SK-N-SH treated with all-trans-retinoic acid at 6 μM for 48 hours (cell line): ENCODE results near the gene PRPSAP2.
"Not testable (repeated sequence)": the region's sequence is repeated elsewhere in the genome, so short reads cannot be mapped to it uniquely, and the experiment has no call there.

ENCODE experiments used
- OSR1 ChIP-seq: fragments of 250-450 bp; sonication (Bioruptor Pico); IDR thresholded peaks from 2 replicates; pipeline ENCODE4 v1.8.0; 2022; ENCODE audit warnings: moderate library complexity, mild to moderate bottlenecking, inconsistent platforms
- ZFP3 ChIP-seq: fragments of 250-450 bp; sonication (Bioruptor Pico); IDR thresholded peaks from 2 replicates; pipeline ENCODE4 v1.5.0; 2020; ENCODE audit warnings: mild to moderate bottlenecking, moderate library complexity
- ZFP30 ChIP-seq: fragments of 450-650 bp; formaldehyde crosslinking; IDR thresholded peaks from 2 replicates; pipeline ENCODE4 v1.5.0; 2022; ENCODE audit warnings: mild to moderate bottlenecking, moderate library complexity
- ZNF70 ChIP-seq: fragments of 450-650 bp; formaldehyde crosslinking; IDR thresholded peaks from 2 replicates; pipeline ENCODE4 v1.5.0; 2020; ENCODE audit warnings: mild to moderate bottlenecking, moderate library complexity
- TF ChIP-seq, protein P1 (sequence below): fragments of 250-450 bp; sonication (Bioruptor Pico); IDR thresholded peaks from 2 replicates; pipeline ENCODE4 v1.8.0; 2020; ENCODE audit warnings: mild to moderate bottlenecking, moderate library complexity, borderline replicate concordance
- TF ChIP-seq, protein P2 (sequence below): fragments of 250-450 bp; sonication (Bioruptor Pico); IDR thresholded peaks from 2 replicates; pipeline ENCODE4 v1.5.0; 2020; ENCODE audit warnings: mild to moderate bottlenecking, moderate library complexity

DNA sequence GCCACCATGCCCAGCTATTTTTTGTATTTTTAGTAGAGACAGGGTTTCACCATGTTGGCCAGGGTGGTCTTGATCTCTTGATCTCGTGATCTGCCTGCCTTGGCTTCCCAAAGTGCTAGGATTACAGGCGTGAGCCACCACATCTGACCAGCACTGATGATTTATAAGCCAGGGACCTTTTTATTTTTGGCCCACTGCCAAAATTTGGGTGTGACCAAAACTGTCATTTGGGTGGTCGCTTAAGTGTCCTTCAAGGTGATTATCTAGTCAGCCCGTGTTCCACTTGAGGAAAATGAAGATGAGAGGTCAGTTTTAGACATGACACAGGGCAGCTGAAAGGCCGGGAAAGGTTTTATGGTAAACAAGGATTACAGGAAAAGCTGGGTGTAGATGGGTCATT, 7.1 kb downstream of the PRPSAP2 start:
- TF ChIP-seq, protein P1, sequence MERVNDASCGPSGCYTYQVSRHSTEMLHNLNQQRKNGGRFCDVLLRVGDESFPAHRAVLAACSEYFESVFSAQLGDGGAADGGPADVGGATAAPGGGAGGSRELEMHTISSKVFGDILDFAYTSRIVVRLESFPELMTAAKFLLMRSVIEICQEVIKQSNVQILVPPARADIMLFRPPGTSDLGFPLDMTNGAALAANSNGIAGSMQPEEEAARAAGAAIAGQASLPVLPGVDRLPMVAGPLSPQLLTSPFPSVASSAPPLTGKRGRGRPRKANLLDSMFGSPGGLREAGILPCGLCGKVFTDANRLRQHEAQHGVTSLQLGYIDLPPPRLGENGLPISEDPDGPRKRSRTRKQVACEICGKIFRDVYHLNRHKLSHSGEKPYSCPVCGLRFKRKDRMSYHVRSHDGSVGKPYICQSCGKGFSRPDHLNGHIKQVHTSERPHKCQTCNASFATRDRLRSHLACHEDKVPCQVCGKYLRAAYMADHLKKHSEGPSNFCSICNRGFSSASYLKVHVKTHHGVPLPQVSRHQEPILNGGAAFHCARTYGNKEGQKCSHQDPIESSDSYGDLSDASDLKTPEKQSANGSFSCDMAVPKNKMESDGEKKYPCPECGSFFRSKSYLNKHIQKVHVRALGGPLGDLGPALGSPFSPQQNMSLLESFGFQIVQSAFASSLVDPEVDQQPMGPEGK = not testable (repeated sequence)
- TF ChIP-seq OSR1, ZNF70, ZFP3, ZFP30 (CRISPR knock-in tag): not testable (repeated sequence)
- TF ChIP-seq, protein P2, sequence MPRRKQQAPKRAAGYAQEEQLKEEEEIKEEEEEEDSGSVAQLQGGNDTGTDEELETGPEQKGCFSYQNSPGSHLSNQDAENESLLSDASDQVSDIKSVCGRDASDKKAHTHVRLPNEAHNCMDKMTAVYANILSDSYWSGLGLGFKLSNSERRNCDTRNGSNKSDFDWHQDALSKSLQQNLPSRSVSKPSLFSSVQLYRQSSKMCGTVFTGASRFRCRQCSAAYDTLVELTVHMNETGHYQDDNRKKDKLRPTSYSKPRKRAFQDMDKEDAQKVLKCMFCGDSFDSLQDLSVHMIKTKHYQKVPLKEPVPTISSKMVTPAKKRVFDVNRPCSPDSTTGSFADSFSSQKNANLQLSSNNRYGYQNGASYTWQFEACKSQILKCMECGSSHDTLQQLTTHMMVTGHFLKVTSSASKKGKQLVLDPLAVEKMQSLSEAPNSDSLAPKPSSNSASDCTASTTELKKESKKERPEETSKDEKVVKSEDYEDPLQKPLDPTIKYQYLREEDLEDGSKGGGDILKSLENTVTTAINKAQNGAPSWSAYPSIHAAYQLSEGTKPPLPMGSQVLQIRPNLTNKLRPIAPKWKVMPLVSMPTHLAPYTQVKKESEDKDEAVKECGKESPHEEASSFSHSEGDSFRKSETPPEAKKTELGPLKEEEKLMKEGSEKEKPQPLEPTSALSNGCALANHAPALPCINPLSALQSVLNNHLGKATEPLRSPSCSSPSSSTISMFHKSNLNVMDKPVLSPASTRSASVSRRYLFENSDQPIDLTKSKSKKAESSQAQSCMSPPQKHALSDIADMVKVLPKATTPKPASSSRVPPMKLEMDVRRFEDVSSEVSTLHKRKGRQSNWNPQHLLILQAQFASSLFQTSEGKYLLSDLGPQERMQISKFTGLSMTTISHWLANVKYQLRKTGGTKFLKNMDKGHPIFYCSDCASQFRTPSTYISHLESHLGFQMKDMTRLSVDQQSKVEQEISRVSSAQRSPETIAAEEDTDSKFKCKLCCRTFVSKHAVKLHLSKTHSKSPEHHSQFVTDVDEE (CRISPR knock-in tag) = not testable (repeated sequence)
